GM11168 (cell line): ENCODE results near the gene TSPAN17.

ENCODE experiments used
- in situ Hi-C: fragments of 300-500 bp; cut with MboI; formaldehyde crosslinking; loops from one replicate; pipeline ENCODE4 v1.12.0; 2022; ENCODE audit warnings: low sequenced_read_pairs; ENCODE audit not compliant: unreplicated experiment

Gene TSPAN17

GRCh38 chr5:176675676-176676360 lies 28.5 kb downstream of the TSPAN17 start:
- in situ Hi-C loops, result no loop called here

- in situ Hi-C loops, result no loop called here
Observed at GRCh38 chr5:176676361-176676824, 29.1 kb downstream of the TSPAN17 start.

GRCh38 chr5:176677209-176677939 lies 30.1 kb downstream of the TSPAN17 start:
- in situ Hi-C loops, result no loop called here

- in situ Hi-C loops, result no loop called here
Observed at GRCh38 chr5:176678584-176678983, 31.3 kb downstream of the TSPAN17 start.

DNA sequence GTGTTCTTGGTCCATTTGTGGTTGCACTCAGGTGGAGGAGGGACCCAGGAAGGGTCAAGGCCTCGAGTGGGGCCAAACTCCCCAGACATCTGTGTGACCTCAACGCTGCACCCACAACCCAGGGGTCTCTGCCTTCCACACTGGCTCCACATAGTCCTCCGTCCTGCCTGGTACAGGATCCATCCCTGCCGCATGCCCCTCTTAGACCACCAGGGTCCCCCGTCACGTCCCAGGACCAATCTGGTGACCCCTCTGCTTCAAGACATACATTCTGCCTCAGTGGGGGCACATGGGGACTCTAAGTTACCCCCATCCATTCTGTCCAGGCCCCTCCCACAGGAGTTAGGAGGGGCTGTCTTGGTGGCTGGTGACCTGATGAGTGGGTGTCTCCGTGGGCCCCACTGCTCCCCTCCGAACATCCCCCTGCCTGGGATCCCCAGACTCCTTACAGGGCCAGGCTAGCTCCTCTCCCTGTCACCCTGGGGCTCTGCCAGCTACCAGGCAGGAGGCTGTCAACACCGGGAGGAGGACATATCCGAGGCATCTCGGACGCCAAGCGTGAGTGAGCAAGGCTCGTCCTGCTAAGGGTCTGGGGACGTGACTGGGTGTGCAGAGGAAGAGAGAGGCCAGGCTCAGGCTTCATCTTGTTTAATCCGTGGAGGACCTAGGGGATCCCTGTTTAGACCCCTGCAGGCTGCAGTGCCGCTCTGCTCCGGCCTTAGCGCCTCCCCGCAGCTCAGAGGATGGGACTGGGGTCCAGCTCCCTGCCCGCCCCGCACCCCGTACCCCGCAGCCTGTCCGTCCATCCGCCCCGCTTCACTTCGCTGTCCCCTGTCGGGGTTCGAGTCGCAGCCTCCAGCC lies 32.3 kb downstream of the TSPAN17 start:
- in situ Hi-C loops, result no loop called here

- in situ Hi-C loops, result no loop called here
Observed at GRCh38 chr5:176680226-176680563, 32.9 kb downstream of the TSPAN17 start.

DNA sequence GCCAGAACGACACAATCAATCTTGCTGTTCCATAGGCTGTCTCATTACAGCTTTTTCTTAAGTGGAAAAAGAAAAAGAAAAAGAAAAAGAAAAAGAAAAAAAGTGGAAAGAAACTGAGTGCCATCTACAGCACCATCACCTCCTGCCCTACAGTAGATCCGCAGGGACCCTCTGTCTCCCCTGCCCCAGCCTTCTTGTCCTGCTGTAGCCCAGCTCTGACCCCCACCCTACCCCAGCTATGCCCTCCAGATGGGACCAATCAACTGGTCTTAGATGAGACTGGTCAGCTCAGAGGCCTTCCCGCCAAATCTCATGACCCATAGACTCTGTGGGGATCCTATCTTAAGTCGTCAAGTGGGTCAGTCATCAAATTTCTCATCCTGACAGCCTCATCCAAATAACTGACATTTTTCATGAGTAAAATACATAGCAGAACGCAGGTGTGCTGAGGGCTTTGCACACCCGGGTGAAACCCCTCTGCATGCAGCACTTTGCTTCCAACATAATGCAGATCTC lies 34.8 kb downstream of the TSPAN17 start:
- in situ Hi-C loops, result no loop called here

DNA sequence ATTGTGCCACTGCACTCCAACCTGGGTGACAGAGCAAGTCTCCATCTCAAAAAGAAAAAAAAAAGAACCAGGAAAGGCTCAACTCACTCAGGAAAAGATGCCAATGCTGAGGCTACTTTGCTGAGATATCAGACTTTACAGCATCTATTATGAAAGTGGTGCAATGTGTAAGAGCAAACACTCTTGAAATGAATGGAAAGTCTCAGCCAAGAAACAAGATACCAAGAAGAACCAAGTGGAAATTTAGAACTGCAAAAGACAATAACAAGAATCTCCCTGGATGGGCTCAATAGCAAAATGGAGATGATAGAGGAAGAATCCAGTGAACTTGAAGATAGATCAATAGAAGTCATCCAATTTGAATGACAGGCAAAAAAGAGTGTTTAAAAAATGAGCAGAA lies 37.7 kb downstream of the TSPAN17 start:
- in situ Hi-C loops, result no loop called here

DNA sequence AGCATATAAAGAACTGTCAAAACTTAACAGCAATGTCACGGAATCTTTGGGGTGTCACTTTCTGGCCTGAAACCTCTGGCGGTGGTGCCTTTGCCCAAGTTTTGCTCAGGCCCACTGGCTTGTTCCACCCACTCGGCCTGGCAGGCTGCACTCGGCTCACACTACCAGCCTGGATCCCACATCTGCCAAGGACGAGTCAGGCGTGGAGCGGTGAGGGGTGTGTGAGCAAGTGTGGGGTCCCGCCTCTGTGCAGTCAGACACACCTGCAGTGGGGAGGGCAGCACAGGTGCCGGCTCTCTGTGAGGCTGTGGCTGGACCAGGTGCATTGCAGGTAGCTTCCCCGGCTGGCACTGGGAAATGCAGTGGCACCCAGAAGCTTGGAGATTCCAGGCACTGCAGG lies 40.0 kb downstream of the TSPAN17 start:
- in situ Hi-C loops, result no loop called here

DNA sequence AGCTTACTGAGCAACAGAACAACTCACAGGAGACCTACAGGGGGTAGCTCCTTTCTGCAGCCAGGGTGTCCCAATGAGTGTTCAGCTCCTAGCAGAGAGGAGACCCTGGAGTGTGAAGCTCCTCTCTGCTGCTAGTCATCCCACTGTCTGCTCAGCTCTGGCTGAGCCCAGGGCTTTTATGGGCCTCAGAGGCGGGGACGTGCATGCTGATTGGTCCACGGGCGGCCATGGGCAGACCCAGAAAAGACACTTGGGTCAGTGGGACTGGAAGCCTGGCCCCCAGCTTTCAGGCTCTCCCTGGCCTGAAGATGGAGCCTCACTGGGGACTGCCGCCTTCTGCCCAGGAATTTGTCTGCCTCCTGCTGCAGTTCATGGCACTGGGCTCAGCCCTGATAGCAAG lies 40.6 kb downstream of the TSPAN17 start:
- in situ Hi-C loops, result no loop called here

DNA sequence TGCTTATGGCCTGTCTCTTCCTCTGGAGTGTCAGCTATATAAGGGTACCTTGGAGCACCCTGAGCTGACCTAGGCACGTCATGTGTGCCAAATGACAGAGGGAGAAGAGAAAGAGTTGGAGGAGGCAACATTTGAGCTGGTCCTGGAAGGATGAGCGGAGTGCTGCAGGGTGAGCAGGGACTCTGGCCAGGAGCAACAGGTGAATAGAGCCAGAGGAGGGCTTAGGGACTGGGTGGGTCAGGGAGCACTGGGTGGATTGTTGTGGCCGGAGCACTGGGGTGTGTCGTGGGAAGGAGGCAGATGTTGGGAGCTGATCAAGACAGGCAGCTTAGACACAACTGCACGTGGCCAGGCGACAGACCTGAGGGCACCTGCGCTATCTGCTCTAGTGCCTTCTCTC lies 43.6 kb downstream of the TSPAN17 start:
- in situ Hi-C loops, result no loop called here

- in situ Hi-C loops, result no loop called here
Observed at GRCh38 chr5:176691524-176691923, 44.2 kb downstream of the TSPAN17 start.

- in situ Hi-C loops, result no loop called here
Observed at GRCh38 chr5:176692326-176692725, 45.0 kb downstream of the TSPAN17 start.

GRCh38 chr5:176692839-176693476 lies 45.7 kb downstream of the TSPAN17 start:
- in situ Hi-C loops, result no loop called here

DNA sequence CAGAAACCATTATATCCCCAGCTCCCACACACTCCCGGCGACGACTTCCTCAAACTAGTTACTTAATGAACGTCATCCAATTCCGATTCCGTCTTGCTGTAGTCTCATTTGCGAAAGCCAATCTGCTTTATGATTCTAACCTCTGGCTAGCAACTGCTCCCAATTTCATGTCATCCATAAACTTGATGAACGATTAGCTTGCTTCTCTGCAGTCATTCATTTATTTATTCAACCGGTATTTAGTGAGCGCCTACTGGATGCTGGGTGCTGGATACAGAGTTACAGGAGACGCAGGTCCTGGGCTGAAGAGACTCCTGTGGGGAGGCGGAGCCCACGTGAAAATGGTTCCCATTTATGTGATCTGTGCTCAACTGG lies 46.2 kb downstream of the TSPAN17 start:
- in situ Hi-C loops, result no loop called here

DNA sequence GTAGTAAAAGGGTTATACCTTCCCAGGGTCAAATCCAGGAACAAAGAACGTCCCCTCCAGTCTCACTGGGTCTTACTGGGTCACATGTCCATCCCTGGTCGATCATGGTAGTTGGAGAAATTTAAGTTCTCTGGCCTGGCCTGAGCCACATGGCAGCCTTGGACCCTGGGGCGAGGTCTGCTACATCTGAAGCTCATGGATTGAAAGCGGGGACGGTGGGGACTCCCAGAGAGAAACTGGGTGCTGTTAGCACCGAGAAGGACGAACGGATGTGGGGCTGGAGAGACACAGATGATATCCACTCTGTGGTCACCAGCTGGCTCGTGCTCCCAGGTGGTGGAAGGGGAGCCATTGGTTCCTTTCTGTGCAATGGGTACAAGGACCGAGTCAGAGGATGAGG lies 46.9 kb downstream of the TSPAN17 start:
- in situ Hi-C loops, result no loop called here

- in situ Hi-C loops, result no loop called here
Observed at GRCh38 chr5:176694631-176695030, 47.3 kb downstream of the TSPAN17 start.

- in situ Hi-C loops, result no loop called here
Observed at GRCh38 chr5:176695073-176695472, 47.8 kb downstream of the TSPAN17 start.

DNA sequence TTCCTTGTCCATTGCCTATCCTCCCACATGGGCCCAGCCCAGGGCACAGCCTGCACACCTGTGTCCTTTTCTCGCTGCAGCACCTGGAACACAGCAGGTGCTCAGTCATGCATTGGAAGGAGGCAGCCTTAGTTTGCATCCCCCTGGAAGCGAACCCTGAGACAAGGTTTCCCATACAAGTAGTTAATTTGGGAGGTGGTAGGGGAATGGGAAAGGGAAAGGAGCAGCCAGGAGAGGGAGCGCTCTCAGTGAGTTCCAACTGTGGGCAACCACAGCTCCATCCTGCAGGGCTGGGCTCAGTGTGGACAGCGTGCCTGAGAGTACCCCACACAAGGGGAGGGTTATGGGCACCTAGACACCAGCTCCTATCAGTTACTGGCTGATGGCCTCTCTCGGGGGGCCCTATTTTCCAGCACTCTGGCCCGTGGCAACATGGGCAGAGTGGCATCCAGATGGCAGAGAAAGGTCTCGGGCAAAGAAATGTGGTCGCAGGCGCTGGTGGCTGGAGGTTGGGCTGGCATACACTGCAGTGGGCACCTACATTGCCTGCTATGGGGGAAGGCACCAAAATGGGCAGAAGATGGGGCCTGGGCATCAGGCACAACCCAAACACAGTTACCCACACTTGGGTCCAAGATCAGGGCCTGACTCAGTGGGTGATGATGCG lies 50.1 kb downstream of the TSPAN17 start:
- in situ Hi-C loops, result no loop called here
